HepG2 (cell line): ENCODE results near the gene HADH. TPM values are rescaled to one million over a fixed set of nuclear protein-coding genes. Genes with fewer than 3 reads are reported as not detected.

Experiments used
- ARNT ChIP-seq: fragments of 450-650 bp; IDR thresholded peaks from 2 replicates; pipeline ENCODE4 v1.6.1; 2017
- ATF7-NPFF ChIP-seq: sonication (generic); formaldehyde crosslinking; IDR thresholded peaks from 2 replicates; pipeline ENCODE4 v1.8.1; 2023; ENCODE audit warnings: mild to moderate bottlenecking, low read depth, missing genetic modification reagents, moderate library complexity
- CCAR2 ChIP-seq: fragments of 200-400 bp; formaldehyde crosslinking; optimal IDR thresholded peaks from 2 replicates; pipeline ENCODE3; 2018; ENCODE audit warnings: low read depth, mild to moderate bottlenecking, low read length, moderate library complexity
- NCOA5 ChIP-seq: sonication (generic); formaldehyde crosslinking; IDR thresholded peaks from 2 replicates; pipeline ENCODE4 v1.4.0; 2020; ENCODE audit warnings: missing genetic modification reagents
- TCF12 ChIP-seq, 2 experiments: fragments of 450-650 bp in 1 of 2; sonication (generic) in 1 of 2; formaldehyde crosslinking in 1 of 2; IDR thresholded peaks; 2 replicates each; pipeline versions ENCODE4 v1.6.1 to v1.8.0; 2017 to 2022; ENCODE audit warnings: antibody characterized with exemption in 1 of 2, mild to moderate bottlenecking in 1 of 2, missing genetic modification reagents in 1 of 2, moderate library complexity in 1 of 2
- ZKSCAN5 ChIP-seq: sonication (generic); formaldehyde crosslinking; IDR thresholded peaks from 2 replicates; pipeline ENCODE4 v1.5.1; 2020; ENCODE audit warnings: mild to moderate bottlenecking, missing genetic modification reagents
- ZNF562 ChIP-seq: sonication (generic); formaldehyde crosslinking; IDR thresholded peaks from 2 replicates; pipeline ENCODE4 v1.8.0; 2022; ENCODE audit warnings: missing genetic modification reagents, borderline replicate concordance
- polyA plus RNA-seq, 8 experiments: library from polyadenylated mRNA; depleted of rRNA in 3 of 8; stranded (reverse) in 7 of 8; unstranded in 1 of 8; fragments of >200 nt; fragmentation: Illumina TruSeq in 4 of 8; extraction: Trizol in 4 of 8; gene quantifications; 2 replicates each; pipeline versions ENCODE4 v1.2.1 to v1.2.3, GENCODE V29; 2011 to 2016; ENCODE audit warnings: low read depth in 4 of 8, missing spikeins in 1 of 8, mixed read lengths in 1 of 8; ENCODE audit not compliant: insufficient read depth in 1 of 8
- total RNA-seq, 5 experiments: library from RNA; depleted of rRNA; stranded (reverse); fragments of >200 nt; fragmentation: Illumina TruSeq; extraction: Trizol; gene quantifications; 2 replicates each; pipeline ENCODE4 v1.2.3, GENCODE V29; 2016; ENCODE audit warnings: low read depth in 1 of 5
- TF ChIP-seq, protein P1 (sequence below): sonication (generic); formaldehyde crosslinking; IDR thresholded peaks from 2 replicates; pipeline ENCODE4 v1.4.0; 2020; ENCODE audit warnings: missing genetic modification reagents, borderline replicate concordance
- TF ChIP-seq, protein P2 (sequence below): sonication (generic); formaldehyde crosslinking; IDR thresholded peaks from 2 replicates; pipeline ENCODE4 v1.5.0; 2020; ENCODE audit warnings: mild to moderate bottlenecking, missing genetic modification reagents, borderline replicate concordance

The HADH gene
- total and polyA plus RNA-seq, 2 of the 13 experiments (the other 11 are each of a cell fraction or from before 2014, with no cell fraction given), result 29.6 to 33.9 TPM

DNA sequence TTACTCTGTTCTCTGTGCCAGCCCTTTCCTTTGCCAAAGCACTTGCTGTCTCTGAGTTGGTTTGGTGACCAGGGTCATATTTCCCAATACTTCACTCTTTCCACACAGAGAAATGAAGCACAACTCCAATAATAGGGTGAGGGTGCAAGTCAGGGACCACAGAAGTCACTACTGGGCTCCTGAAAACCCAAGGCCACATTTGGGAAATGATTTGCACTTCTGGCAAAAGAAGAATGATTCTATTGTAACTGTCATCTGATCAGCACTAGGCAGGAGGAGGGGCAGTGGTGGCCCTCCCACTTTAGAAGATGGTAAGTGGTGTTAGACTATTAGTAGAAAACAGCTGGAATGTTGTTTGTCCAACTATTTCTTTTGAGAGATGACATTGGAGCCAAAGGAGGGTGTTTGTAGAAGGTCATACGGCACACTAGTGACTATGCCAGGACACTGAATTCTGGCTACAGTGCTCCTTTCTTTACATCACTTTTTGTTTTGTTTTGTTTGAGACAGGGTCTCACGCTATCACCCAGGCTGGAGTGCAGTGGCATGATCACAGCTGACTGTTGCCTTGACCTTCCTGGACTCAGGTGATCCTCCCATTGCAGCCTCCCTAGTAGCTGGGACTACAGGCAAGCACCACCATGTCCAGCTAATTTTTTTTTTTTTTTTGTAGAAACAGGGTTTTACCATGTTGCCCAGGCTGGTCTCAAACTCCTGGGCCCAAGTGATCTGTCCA is 10.8 kb upstream of the HADH start (continued):
- TF ChIP-seq, protein P1, sequence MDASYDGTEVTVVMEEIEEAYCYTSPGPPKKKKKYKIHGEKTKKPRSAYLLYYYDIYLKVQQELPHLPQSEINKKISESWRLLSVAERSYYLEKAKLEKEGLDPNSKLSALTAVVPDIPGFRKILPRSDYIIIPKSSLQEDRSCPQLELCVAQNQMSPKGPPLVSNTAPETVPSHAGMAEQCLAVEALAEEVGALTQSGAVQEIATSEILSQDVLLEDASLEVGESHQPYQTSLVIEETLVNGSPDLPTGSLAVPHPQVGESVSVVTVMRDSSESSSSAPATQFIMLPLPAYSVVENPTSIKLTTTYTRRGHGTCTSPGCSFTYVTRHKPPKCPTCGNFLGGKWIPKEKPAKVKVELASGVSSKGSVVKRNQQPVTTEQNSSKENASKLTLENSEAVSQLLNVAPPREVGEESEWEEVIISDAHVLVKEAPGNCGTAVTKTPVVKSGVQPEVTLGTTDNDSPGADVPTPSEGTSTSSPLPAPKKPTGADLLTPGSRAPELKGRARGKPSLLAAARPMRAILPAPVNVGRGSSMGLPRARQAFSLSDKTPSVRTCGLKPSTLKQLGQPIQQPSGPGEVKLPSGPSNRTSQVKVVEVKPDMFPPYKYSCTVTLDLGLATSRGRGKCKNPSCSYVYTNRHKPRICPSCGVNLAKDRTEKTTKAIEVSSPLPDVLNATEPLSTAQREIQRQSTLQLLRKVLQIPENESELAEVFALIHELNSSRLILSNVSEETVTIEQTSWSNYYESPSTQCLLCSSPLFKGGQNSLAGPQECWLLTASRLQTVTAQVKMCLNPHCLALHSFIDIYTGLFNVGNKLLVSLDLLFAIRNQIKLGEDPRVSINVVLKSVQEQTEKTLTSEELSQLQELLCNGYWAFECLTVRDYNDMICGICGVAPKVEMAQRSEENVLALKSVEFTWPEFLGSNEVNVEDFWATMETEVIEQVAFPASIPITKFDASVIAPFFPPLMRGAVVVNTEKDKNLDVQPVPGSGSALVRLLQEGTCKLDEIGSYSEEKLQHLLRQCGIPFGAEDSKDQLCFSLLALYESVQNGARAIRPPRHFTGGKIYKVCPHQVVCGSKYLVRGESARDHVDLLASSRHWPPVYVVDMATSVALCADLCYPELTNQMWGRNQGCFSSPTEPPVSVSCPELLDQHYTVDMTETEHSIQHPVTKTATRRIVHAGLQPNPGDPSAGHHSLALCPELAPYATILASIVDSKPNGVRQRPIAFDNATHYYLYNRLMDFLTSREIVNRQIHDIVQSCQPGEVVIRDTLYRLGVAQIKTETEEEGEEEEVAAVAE, result no peak
- no peak for TF ChIP-seq ZKSCAN5 (CRISPR knock-in tag)
- TF ChIP-seq TCF12 (IDR thresholded peaks at IDR 0.05), result no peak
- no peak for TF ChIP-seq TCF12 (CRISPR knock-in tag; IDR thresholded peaks at IDR 0.05)
- TF ChIP-seq, protein P2, sequence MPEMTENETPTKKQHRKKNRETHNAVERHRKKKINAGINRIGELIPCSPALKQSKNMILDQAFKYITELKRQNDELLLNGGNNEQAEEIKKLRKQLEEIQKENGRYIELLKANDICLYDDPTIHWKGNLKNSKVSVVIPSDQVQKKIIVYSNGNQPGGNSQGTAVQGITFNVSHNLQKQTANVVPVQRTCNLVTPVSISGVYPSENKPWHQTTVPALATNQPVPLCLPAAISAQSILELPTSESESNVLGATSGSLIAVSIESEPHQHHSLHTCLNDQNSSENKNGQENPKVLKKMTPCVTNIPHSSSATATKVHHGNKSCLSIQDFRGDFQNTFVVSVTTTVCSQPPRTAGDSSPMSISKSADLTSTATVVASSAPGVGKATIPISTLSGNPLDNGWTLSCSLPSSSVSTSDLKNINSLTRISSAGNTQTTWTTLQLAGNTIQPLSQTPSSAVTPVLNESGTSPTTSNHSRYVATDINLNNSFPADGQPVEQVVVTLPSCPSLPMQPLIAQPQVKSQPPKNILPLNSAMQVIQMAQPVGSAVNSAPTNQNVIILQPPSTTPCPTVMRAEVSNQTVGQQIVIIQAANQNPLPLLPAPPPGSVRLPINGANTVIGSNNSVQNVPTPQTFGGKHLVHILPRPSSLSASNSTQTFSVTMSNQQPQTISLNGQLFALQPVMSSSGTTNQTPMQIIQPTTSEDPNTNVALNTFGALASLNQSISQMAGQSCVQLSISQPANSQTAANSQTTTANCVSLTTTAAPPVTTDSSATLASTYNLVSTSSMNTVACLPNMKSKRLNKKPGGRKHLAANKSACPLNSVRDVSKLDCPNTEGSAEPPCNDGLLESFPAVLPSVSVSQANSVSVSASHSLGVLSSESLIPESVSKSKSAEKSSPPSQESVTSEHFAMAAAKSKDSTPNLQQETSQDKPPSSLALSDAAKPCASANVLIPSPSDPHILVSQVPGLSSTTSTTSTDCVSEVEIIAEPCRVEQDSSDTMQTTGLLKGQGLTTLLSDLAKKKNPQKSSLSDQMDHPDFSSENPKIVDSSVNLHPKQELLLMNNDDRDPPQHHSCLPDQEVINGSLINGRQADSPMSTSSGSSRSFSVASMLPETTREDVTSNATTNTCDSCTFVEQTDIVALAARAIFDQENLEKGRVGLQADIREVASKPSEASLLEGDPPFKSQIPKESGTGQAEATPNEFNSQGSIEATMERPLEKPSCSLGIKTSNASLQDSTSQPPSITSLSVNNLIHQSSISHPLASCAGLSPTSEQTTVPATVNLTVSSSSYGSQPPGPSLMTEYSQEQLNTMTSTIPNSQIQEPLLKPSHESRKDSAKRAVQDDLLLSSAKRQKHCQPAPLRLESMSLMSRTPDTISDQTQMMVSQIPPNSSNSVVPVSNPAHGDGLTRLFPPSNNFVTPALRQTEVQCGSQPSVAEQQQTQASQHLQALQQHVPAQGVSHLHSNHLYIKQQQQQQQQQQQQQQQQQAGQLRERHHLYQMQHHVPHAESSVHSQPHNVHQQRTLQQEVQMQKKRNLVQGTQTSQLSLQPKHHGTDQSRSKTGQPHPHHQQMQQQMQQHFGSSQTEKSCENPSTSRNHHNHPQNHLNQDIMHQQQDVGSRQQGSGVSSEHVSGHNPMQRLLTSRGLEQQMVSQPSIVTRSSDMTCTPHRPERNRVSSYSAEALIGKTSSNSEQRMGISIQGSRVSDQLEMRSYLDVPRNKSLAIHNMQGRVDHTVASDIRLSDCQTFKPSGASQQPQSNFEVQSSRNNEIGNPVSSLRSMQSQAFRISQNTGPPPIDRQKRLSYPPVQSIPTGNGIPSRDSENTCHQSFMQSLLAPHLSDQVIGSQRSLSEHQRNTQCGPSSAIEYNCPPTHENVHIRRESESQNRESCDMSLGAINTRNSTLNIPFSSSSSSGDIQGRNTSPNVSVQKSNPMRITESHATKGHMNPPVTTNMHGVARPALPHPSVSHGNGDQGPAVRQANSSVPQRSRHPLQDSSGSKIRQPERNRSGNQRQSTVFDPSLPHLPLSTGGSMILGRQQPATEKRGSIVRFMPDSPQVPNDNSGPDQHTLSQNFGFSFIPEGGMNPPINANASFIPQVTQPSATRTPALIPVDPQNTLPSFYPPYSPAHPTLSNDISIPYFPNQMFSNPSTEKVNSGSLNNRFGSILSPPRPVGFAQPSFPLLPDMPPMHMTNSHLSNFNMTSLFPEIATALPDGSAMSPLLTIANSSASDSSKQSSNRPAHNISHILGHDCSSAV, result no peak
- no peak for TF ChIP-seq ATF7-NPFF (CRISPR knock-in tag)
- TF ChIP-seq CCAR2, result no peak
- no peak for TF ChIP-seq NCOA5 (CRISPR knock-in tag)
- TF ChIP-seq ZNF562 (CRISPR knock-in tag), result no peak
- no peak for TF ChIP-seq ARNT
